Measurements from ENCODE around the gene FLAD1.
A peak's percentile ranks its signal among the peaks of the same experiment; 100 is the strongest.

- TF ChIP-seq CTCF (IDR thresholded peaks at IDR 0.05) (no peak), POLR2A (IDR thresholded peaks at IDR 0.05) (peak; percentile 78 to 80)
Observed at GRCh38 chr1:154974102-154974807, 8.9 kb upstream of the FLAD1 start, which contains the start of gene CKS1B.

Measured in adrenal gland (tissue), 5 donors.